HG03097 (cell line): ENCODE data around the gene ACSM3.
"Not testable (repeated sequence)": the region's sequence is repeated elsewhere in the genome, so short reads cannot be mapped to it uniquely, and the experiment has no call there.

ENCODE experiments used
- ATAC-seq: cut with Tn5 transposase; IDR thresholded peaks from one replicate; pipeline ENCODE4 v1.9.1; 2021; ENCODE audit not compliant: unreplicated experiment, low FRiP score

The ACSM3 gene, protein sequence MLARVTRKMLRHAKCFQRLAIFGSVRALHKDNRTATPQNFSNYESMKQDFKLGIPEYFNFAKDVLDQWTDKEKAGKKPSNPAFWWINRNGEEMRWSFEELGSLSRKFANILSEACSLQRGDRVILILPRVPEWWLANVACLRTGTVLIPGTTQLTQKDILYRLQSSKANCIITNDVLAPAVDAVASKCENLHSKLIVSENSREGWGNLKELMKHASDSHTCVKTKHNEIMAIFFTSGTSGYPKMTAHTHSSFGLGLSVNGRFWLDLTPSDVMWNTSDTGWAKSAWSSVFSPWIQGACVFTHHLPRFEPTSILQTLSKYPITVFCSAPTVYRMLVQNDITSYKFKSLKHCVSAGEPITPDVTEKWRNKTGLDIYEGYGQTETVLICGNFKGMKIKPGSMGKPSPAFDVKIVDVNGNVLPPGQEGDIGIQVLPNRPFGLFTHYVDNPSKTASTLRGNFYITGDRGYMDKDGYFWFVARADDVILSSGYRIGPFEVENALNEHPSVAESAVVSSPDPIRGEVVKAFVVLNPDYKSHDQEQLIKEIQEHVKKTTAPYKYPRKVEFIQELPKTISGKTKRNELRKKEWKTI

DNA sequence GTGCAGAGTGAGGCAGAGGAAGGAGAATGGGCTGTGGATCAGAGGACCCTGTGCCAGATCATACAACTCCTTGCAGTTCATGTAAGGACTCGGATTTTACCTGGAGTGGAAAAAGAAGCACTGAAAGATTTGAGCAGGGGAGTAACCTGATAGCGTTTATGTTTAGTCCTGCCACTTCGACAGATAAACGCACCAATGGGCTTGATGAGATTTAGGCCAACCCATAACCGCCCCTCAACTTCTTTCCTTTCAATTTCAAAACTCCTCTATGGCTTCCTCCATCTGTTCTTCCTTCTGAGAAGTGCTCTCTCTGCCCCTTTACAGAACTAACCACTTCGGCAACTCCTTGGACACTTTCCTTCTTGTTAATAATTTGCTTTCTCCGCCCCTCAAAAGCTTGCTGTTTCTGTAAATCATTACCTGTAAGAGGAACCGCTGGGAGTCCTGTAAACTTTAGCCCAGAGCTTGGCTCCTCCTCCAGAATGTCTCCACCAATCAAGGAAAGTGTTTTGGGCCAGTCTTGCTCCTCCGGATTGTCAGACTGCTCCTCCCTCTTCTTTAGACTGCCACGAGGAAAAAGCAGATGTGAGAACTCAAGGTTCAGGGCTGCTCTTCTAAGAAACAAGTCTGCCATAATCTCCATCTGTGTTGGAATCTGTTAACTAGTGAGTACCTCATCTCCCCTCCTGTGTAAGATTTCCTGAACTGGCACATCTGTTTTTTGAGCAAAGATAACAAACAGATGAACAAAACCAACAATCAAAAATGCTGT, at the start of gene ACSM3:
Gene ACSM3, plus strand, starts transcription at position 554 of the 772 bp plus-strand sequence. CDS start 6,021 bp downstream, outside the sequence.
- peak; percentile 92 for ATAC-seq

DNA sequence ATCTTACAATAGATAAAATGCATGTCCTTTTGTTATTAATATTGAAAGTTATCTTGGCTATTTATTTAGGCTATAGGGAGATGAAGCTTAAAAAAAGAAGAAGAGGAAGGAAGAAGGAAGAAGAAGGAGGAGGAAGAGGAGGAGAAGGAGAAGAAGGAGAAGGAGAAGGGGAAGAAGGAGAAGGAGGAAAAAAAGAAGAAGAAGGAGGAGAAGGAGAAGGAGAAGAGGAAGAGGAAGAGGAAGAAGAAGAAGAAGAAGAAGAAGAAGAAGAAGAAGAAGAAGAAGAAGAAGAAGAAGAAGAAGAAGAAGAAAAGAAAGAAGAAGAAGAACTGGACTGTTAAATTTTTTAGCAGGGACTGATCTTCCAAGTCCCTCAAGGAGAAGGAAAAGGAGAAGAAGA, 46.1 kb upstream of the ACSM3 start:
- ATAC-seq = not testable (repeated sequence)

DNA sequence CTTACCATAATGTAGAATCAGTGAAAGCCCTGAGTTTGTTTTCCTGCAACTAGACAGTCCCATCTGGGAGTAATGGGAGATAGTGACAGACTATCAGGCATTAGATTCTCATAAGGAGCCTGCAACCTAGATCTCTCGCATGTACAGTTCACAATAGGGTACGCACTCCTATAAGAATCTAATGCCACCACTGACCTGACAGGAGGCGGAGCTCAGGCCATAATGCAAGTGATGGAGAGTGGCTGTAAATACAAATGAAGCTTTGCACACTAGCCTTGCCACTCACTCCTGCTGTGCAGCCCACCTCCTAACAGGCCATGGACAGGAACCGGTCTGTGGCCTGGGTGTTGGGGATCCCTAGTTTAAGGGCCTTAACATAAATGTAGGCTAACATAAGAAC, 43.6 kb upstream of the ACSM3 start:
- ATAC-seq = no peak

DNA sequence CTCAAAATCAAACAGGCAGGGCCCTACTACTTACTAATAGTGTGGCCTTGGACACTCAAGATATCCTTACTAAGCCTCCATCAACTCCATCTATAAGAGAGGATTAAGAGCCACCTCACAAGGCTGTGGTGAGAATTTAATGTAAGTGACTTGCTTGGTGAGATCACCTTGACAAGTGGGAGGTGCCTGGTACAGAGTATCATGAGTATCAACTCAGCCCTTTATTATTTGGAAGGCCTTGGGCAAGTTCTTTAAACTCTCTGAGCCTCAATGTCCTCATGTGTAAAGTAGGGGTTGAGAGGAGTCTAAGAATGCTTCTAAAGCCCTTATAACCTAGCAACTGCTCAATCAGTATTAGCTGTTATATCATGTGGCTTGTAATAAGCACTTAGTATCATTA, 37.2 kb upstream of the ACSM3 start:
- ATAC-seq = no peak

DNA sequence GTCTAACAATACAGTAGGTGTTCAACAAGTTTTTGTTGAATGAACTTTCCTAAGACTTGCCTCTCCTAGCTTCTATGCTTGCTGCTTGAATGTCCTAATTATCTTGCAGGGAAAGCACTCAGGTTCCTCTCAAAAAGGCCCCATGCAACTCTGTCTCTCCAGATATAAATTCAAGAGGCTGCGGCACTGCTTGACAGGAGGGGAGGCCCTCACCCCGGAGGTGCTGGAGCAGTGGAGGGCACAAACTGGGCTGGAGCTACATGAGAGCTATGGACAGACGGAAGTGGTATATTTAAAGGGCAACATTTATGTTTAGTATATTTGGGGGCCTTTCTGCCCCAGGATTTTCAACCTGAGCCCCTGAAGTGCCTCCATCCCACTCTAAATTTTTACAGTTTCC, 36.6 kb upstream of the ACSM3 start:
- ATAC-seq = no peak

DNA sequence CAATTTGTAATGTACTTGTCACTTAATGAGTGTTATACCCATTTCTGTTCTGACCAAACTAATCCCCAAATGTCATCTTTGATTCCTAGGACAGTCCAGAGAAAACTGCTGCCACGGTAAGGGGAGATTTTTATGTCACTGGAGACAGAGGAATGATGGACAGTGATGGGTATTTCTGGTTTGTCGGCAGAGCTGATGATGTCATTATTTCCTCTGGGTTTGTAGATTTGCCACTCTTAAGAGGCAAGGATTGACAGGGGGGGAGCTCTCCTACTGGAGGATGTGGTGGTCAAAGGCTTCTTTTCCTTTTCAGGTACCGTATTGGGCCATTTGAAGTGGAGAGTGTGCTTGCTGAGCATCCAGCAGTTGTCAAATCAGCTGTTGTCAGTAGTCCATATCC, 34.7 kb upstream of the ACSM3 start:
- no peak for ATAC-seq

DNA sequence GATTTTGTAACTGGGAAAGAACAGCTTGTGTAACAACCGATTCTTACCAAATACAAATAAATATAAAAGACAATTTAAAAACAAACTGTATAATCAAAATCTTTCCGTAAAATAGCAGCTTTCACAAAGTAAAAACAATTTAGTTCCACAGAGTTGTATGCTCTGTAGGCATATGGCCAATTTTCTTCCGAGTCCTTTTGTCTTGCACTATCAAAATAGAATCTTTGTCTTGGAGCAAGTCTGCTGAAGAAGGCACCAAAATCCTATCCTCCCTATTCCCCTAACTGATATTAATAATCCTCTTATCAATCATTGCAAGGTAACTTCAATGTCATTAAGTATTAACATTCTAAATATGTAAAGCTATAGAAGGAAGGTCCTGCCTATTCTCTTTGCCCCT, 29.8 kb upstream of the ACSM3 start:
- ATAC-seq = no peak

DNA sequence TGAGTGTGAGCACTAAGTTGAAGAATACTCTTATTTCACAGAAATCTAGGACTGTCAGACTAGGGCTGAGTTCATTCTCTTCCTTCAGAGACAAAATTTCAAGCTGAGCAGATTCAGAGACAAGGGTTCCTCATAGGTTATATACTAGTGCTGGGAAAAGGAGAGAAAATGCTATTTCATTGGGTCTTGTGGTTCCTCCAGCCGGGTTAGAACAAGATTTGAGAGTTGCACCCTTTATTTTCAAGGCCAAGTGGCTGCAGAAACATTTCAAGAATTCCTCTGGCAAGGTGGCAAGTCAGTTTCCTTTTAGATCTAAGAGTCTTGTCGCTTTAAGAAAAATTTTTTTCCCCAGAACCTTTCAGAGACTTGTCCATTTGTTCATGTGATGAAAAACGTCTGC, 29.0 kb upstream of the ACSM3 start:
- no peak for ATAC-seq

DNA sequence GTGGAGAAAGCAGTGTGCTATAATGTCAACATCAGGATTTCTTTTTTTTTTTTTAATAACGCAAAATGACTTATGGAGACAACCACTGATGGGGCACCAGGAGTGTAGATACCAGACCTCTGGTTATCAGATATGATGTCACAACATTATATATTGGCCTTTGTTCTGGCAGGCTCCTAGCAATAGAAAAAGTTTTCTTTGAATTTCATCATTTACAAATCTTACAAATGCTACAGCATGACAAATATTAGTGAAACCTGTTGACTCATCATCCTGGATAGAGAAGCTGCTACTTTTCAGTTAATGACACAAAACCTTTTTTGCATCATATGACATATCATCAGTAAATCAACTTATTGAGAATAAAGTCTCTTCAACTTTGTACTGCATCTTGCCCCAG, 28.3 kb upstream of the ACSM3 start:
- ATAC-seq = no peak

DNA sequence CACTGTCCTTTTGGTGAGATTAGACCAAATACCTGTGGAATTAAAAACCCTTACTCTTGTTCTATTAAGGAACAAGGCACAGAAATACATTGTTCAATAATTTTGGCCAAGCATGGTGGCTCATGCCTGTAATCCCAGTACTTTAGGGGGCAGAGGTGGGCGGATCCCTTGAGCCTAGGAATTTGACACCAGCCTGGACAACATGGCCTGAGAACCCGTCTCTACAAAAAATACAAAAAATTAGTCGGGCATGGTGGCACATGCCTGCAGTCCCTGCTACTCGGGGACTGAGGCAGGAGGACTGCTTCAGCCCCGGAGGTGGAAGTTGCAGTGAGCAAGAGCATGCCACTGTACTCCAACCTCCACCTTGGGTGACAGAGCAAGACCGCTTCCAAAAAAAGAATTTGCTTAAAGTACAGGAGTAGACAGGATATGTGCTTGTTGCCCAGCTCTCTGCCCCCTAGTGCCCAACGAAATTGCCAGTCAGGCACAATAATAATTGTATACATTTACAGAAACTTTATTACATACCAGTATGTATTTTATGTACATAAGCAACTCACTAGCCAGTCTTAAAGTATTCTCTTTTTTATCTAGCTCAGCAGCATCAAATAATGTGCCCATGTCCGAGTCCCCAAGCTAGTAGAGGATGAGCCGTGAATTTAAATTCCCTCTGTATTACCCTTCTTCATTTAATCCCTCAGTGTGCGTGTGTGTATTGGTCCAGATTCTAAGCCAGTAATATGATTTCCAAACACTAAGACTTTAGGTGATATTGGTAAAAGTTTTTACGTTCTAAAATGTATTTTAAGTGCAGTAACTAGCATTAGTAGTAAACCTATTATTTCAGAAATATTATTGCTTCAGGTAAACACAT, 23.6 kb upstream of the ACSM3 start:
- no peak for ATAC-seq

DNA sequence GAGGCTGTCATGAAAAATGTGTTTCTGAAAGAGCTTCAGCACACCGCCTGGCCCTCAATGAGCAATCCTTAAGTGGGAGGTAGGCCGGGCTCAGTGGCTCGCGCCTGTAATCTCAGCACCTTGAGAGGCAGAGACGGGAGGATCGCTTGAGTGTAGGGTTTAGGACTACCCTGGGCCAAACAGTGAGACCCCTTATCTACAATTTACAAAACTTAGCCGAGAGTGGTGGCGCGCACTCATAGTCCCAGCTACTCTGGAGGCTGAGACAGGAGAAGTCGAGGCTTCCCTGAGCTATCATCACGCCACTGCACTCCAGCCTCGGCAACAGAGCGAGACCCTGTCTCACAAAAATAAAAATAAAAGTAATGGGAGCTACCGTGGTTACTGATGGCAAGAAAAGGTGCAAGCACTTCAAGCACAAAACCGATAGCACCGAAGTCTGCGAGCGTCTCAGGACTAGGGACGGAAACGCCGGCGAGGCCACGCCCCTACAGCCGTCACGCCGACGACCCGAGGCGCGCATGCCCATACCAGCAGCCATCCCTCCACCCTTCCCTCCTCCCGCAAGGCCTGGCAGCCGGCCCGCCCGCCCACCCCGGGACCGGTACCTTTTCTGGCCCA, 22.8 kb upstream of the ACSM3 start:
- peak; percentile 80 for ATAC-seq

DNA sequence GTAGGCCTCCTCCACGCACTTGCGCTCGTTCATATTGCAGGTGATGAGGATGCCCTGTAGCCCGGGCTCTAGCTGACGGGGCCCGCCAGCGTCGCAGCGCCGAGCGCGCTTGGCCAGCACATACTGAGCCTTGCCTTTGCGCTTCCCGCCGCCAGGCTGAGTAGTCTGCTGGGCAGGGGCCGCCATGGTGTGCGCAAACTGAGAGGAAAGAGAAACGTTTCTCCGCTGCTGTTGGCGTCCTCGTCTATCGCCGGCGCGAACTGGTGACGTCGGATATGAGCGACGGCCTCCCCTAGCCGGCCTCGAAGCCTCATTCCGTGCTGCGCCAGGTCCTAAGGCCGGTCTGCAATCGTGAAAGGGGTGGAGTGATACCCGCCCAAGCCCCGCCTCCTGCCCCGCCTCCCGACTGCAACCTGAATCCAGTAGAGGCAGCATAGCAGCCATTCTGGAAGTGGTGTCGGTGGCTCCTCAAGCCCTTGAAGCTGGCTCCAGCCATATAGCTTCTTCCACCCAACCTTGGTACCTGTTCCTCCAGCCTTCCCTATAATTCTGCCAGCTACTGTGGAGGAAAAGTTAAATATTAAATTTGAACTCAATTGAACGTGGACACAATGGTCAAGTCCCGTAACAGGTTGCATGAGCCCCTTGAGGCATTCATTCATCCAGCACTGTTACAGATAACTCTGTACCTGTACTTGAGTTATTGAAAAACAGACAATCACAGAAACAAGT, 22.1 kb upstream of the ACSM3 start, which contains the start of gene THUMPD1:
Gene THUMPD1, minus strand, starts transcription at position 265 of the 732 bp plus-strand sequence. Its CDS starts 79 bp downstream, at position 186.
- peak; percentile 72 for ATAC-seq

DNA sequence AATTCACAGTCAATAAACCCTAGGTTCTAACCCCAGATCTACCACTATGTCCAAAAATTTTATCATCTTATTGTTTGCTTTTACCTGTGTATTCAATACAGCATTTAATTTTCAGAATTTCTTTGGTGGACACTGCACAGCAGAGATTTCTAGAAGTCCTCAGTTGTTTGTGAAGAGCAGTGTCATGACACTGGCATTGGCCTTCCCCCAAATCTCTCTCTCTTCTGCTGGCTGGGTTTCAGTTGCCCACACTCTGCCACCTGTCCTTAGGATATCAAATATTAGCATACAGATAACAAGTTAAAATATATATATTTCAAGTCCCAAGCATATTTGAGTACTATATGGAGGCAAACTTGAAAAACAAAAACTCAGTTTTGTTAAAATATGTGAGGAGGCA, 20.2 kb upstream of the ACSM3 start:
- ATAC-seq = no peak

DNA sequence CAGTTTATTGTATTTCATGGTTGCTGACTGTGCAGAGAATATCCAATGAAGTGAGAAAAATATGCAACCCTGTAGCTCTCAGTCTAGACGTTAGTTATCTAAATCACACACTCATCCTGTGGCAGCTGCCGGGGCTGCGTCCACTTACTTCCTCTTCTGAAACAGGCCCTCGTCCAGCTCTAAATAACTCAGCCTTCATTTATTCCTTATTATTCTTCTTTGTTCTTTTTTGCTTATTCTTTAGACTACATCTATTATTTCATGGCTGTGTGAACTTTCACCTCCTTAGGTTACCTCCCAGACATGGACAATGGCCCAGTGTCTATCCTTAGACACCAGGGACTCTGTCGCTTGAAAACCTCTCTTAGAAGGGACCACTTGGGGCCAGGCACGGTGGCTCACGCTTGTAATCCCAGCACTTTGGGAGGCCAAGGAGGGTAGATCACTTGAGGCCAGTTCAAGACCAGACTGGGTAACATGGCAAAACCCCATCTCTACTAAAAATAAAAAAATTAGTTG, 18.8 kb upstream of the ACSM3 start:
- no peak for ATAC-seq

DNA sequence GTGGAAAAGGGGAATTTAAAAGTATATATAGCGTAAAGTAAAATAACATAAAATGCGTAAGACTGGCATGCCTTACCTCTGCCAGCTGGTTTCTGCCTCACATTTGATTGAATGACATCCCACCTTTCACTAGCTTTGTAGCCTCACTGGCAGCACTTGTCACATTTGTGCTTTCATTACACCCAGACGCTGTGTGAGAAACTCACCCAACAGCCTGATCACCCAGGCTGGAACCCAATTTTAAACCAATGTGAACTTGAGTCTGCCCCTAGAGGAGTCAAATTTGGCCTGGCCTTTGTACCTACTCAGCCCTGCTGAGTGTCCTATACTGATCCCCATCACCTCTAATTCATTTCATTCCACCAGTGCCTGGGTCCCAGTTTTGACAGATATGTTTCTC, 17.4 kb upstream of the ACSM3 start:
- no peak for ATAC-seq

DNA sequence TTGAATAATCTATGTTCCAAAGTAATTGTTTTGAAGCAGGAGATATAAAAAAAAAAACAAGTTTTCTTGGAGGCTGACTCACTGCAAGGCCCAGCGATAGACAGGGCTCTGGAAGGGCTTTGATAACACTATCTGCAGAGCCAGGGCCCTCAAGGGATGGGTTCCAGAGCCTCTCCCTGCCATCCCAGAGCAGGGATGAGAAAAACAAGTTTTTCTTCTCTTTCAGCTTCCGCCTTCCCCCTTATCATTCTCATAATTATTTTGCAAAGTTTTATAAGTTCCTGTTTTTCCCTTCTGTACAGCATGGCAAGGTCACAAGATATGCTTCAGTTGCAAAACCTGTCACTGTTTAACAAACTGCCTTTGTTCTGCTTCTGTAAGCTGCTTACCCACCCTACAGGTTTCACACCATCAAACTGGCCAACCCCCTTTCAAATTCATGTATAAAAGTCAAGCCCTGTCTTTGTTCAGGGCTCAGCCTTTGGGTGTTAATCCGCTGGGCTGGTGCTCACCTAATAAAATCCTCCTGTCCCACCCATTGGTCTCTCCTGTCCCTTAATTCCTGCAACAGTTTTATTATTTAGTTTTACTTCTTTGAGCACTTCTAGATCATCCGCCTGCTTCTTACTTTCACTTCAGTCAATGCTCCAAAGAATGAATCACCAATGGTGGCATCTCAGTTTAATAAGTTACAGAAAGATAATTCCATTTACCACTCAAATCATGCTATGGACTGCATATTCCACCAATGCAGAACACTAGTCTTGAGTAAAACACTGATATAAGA, 16.6 kb upstream of the ACSM3 start:
- ATAC-seq = no peak

DNA sequence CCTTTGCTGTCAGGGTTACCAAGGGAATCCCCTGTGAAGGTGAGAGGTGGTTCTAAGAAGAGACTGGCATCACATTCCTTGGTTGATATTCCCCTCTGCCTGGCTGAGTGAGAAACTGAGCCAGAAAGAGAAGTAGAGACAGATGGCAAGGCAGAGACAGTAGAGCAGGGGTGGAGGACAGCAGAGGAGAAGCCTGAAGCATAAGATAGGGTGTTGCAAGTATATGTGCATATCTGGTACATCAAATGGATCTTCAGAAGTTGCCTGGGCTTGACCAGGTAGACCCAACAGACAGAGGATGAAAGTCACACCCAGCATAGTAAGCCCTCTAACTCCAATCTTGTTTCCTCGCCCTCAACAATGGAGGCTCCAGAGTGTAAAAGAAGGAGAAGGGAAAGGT, 14.3 kb upstream of the ACSM3 start:
- ATAC-seq = no peak

DNA sequence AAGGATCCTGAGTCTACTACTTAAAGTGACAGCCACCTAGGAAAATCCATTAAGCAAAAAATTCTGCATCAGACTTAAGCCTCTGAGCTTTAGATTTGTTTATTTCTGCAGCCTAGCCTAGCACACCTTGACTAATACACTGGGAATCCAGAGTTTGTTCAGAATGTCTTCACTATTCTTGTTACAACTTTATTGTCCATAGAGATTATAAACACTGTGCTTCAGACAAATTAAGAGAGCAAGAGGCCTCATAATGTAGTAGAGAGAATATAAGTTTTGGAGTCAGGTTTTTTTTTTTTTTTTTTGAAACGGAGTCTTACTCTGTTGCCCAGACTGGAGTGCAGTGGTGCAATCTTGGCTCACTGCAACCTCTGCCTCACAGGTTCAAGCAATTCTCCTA, 13.3 kb upstream of the ACSM3 start:
- no peak for ATAC-seq
